Islet precursor cell (in vitro differentiated cells): Measurements from ENCODE around the gene CHAC1.

ENCODE experiments used
- DNase-seq: peaks from one replicate; pipeline ENCODE4 v3.0.0-alpha.2; 2018

CHAC1 gene

GRCh38 chr15:40925495-40925862, 27.8 kb upstream of the CHAC1 start:
- no peak for DNase-seq

- no peak for DNase-seq
Measured at GRCh38 chr15:40925863-40926658, 27.2 kb upstream of the CHAC1 start.

GRCh38 chr15:40926659-40927494, 26.4 kb upstream of the CHAC1 start:
- DNase-seq, result no peak

GRCh38 chr15:40927495-40927872, 25.8 kb upstream of the CHAC1 start:
- DNase-seq, result no peak

GRCh38 chr15:40927873-40928806, 25.1 kb upstream of the CHAC1 start:
- DNase-seq, result no peak

GRCh38 chr15:40928821-40929659, 24.2 kb upstream of the CHAC1 start, which contains the start of gene DLL4:
TSS of gene DLL4 (plus strand) at chr15:40929340. CDS start at chr15:40929669, 329 bp downstream.
- DNase-seq, result peak; percentile 90

- peak; percentile 84 for DNase-seq
Measured at GRCh38 chr15:40929660-40930429, 23.4 kb upstream of the CHAC1 start.

- peak; percentile 87 for DNase-seq
Measured at GRCh38 chr15:40930430-40931299, 22.6 kb upstream of the CHAC1 start.

- DNase-seq, result no peak
Measured at GRCh38 chr15:40931300-40932142, 21.8 kb upstream of the CHAC1 start.

GRCh38 chr15:40932156-40932555, 21.1 kb upstream of the CHAC1 start:
- no peak for DNase-seq

- no peak for DNase-seq
Measured at GRCh38 chr15:40932649-40933516, 20.4 kb upstream of the CHAC1 start.

- no peak for DNase-seq
Measured at GRCh38 chr15:40933517-40933902, 19.8 kb upstream of the CHAC1 start.

GRCh38 chr15:40934457-40934856, 18.8 kb upstream of the CHAC1 start:
- no peak for DNase-seq

- no peak for DNase-seq
Measured at GRCh38 chr15:40936234-40936708, 17.0 kb upstream of the CHAC1 start.

- DNase-seq, result no peak
Measured at GRCh38 chr15:40936709-40937666, 16.3 kb upstream of the CHAC1 start.

GRCh38 chr15:40937762-40938535, 15.3 kb upstream of the CHAC1 start:
- DNase-seq, result no peak
